Neuronal stem cell (in vitro differentiated cells): ENCODE data around the gene CALM1.
A peak's percentile ranks its signal among the peaks of the same experiment; 100 is the strongest.

Experiments used
- DNase-seq: peaks from one replicate; pipeline ENCODE4 v3.0.0-alpha.2; 2013; ENCODE audit warnings: low spot score
- H2AFZ ChIP-seq: one replicate; pipeline ENCODE4 v1.6.1; 2013; ENCODE audit warnings: mild to moderate bottlenecking, low read length, inconsistent platforms
- H2AK5ac ChIP-seq: 2 replicates; pipeline ENCODE4 v1.6.1; 2013; ENCODE audit warnings: low read depth, mild to moderate bottlenecking, inconsistent platforms, low read length, moderate library complexity, mixed read lengths
- H2BK120ac ChIP-seq: 2 replicates; pipeline ENCODE4 v1.6.1; 2013; ENCODE audit warnings: low read depth, mild to moderate bottlenecking, inconsistent platforms, low read length, moderate library complexity, mixed read lengths
- H2BK12ac ChIP-seq: one replicate; pipeline ENCODE4 v1.6.1; 2013; ENCODE audit warnings: low read length, inconsistent platforms
- H2BK15ac ChIP-seq: 2 replicates; pipeline ENCODE4 v1.6.1; 2013; ENCODE audit warnings: mild to moderate bottlenecking, low read length, inconsistent platforms, mixed read lengths
- H2BK5ac ChIP-seq: one replicate; pipeline ENCODE4 v1.6.1; 2013; ENCODE audit warnings: inconsistent platforms, mild to moderate bottlenecking, low read length, moderate library complexity
- H3K14ac ChIP-seq: one replicate; pipeline ENCODE4 v1.6.1; 2013; ENCODE audit warnings: low read length, inconsistent platforms
- H3K18ac ChIP-seq: 2 replicates; pipeline ENCODE4 v1.6.1; 2013; ENCODE audit warnings: low read length, inconsistent platforms
- H3K23ac ChIP-seq: 2 replicates; pipeline ENCODE4 v1.6.1; 2013; ENCODE audit warnings: low read depth, mild to moderate bottlenecking, mixed read lengths, low read length, inconsistent platforms; ENCODE audit not compliant: poor library complexity
- H3K27ac ChIP-seq: replicated peaks from 3 replicates; pipeline ENCODE4 v1.5.1; 2013; ENCODE audit warnings: low read length, inconsistent platforms
- H3K27me3 ChIP-seq, 3 experiments: 2 replicates each; pipeline ENCODE4 v1.6.1; 2013; ENCODE audit warnings: low read length in 3 of 3, mild to moderate bottlenecking in 2 of 3, inconsistent platforms in 1 of 3, low read depth in 1 of 3, mixed read lengths in 1 of 3, moderate library complexity in 1 of 3; ENCODE audit not compliant: control insufficient read depth in 3 of 3, insufficient read depth in 3 of 3
- H3K36me3 ChIP-seq, 2 donors: replicated peaks in 1 of 2; 2 replicates each; pipeline ENCODE4 v1.6.1; 2013; ENCODE audit warnings: low read length in 2 of 2; ENCODE audit not compliant: control insufficient read depth in 2 of 2, insufficient read depth in 2 of 2
- H3K4ac ChIP-seq: 2 replicates; pipeline ENCODE4 v1.6.1; 2013; ENCODE audit warnings: inconsistent platforms, mild to moderate bottlenecking, low read length, moderate library complexity
- H3K4me1 ChIP-seq, 2 donors: 1 replicate in 1 of 2; 2 replicates in 1 of 2; pipeline ENCODE4 v1.6.1; 2013; ENCODE audit warnings: low read length in 2 of 2, low read depth in 1 of 2; ENCODE audit not compliant: control insufficient read depth in 2 of 2, insufficient read depth in 1 of 2
- H3K4me2 ChIP-seq: one replicate; pipeline ENCODE4 v1.6.1; 2013; ENCODE audit warnings: mild to moderate bottlenecking, low read length, inconsistent platforms; ENCODE audit not compliant: insufficient read depth, poor library complexity, severe bottlenecking
- H3K4me3 ChIP-seq, 2 donors: 2 replicates each; pipeline ENCODE4 v1.5.1; 2013; ENCODE audit warnings: low read length in 2 of 2, mild to moderate bottlenecking in 2 of 2, inconsistent platforms in 1 of 2, moderate library complexity in 1 of 2
- H3K79me1 ChIP-seq: one replicate; pipeline ENCODE4 v1.6.1; 2013; ENCODE audit warnings: low read depth, mild to moderate bottlenecking, inconsistent platforms, low read length, moderate library complexity
- H3K9ac ChIP-seq: one replicate; pipeline ENCODE4 v1.6.1; 2013; ENCODE audit warnings: mild to moderate bottlenecking, low read depth, low read length, inconsistent platforms; ENCODE audit not compliant: poor library complexity
- H3K9me3 ChIP-seq, 2 donors: replicated peaks in 1 of 2; 2 replicates each; pipeline versions ENCODE3 to v1.6.1; 2013; ENCODE audit warnings: low read length in 2 of 2, mild to moderate bottlenecking in 2 of 2, inconsistent platforms in 1 of 2, low read depth in 1 of 2, mixed read lengths in 1 of 2, moderate library complexity in 1 of 2; ENCODE audit not compliant: control insufficient read depth in 2 of 2, insufficient read depth in 1 of 2
- H4K8ac ChIP-seq: one replicate; pipeline ENCODE4 v1.6.1; 2013; ENCODE audit warnings: low read depth, mild to moderate bottlenecking, inconsistent platforms, low read length, moderate library complexity
- H4K91ac ChIP-seq: one replicate; pipeline ENCODE4 v1.6.1; 2013; ENCODE audit warnings: low read length, low read depth, mild to moderate bottlenecking, inconsistent platforms; ENCODE audit not compliant: poor library complexity
- WGBS, 2 donors: extraction: QIAGEN DNeasy Blood & Tissue Kit; methylation state at CpG; one replicate each; pipeline ENCODE4 v1.1.7; 2013; ENCODE audit warnings: missing lambda C conversion rate in 2 of 2, mixed read lengths in 1 of 2; ENCODE audit not compliant: insufficient read length in 2 of 2, insufficient replicate concordance in 1 of 2; ENCODE audit errors: extremely low coverage in 2 of 2; 5-methylcytosine and 5-hydroxymethylcytosine counted together

Gene CALM1

GRCh38 chr14:90444077-90444696 lies 47.4 kb downstream of the CALM1 start:
- DNase-seq = no peak
- H3K14ac ChIP-seq = no peak overlapping the region
- no peak overlapping the region for H3K4me3 ChIP-seq
- H3K4me1 ChIP-seq = peaks cover 10 to 13% of the 10 kb centered on the region in 2 donors
- H4K8ac ChIP-seq = no peak overlapping the region
- peaks cover 4 to 7% of the 10 kb centered on the region in 2 donors for H3K9me3 ChIP-seq
- H3K79me1 ChIP-seq = no peaks in the 10 kb centered on the region
- no peak overlapping the region for H2BK120ac ChIP-seq
- H3K4me2 ChIP-seq = no peak overlapping the region
- no peak overlapping the region for H2BK5ac ChIP-seq
- H2BK12ac ChIP-seq = no peak overlapping the region
- no peak overlapping the region for H3K27ac ChIP-seq
- H4K91ac ChIP-seq = no peak overlapping the region
- no peak overlapping the region for H3K23ac ChIP-seq
- H3K36me3 ChIP-seq = no peaks in the 10 kb centered on the region
- H2BK15ac ChIP-seq = no peak overlapping the region
- H2AK5ac ChIP-seq = no peak overlapping the region
- H3K9ac ChIP-seq = no peak overlapping the region
- peak overlapping the region; percentile 13 for H3K18ac ChIP-seq
- H3K4ac ChIP-seq = no peak overlapping the region
- no peaks in the 10 kb centered on the region for H3K27me3 ChIP-seq
- no CpG with 5 or more reads among the region's 6 CpGs for WGBS, 2 donors
- no peak overlapping the region for H2AFZ ChIP-seq

GRCh38 chr14:90445011-90445410 lies 48.2 kb downstream of the CALM1 start:
- no peak for DNase-seq
- no peak overlapping the region for H2BK120ac ChIP-seq
- no peaks in the 10 kb centered on the region for H3K79me1 ChIP-seq
- H2BK5ac ChIP-seq = no peak overlapping the region
- no peak overlapping the region for H2BK12ac ChIP-seq
- no peaks in the 10 kb centered on the region for H3K36me3 ChIP-seq
- H3K9me3 ChIP-seq = peaks cover 4 to 7% of the 10 kb centered on the region in 2 donors
- no peak overlapping the region for H3K4me3 ChIP-seq
- WGBS, 2 donors = no CpG with 5 or more reads among the region's 4 CpGs
- H2AFZ ChIP-seq = no peak overlapping the region
- no peak overlapping the region for H3K23ac ChIP-seq
- H4K91ac ChIP-seq = no peak overlapping the region
- H2BK15ac ChIP-seq = no peak overlapping the region
- no peak overlapping the region for H3K4ac ChIP-seq
- no peak overlapping the region for H4K8ac ChIP-seq
- H3K18ac ChIP-seq = no peak overlapping the region
- no peak overlapping the region for H3K14ac ChIP-seq
- no peak overlapping the region for H3K27ac ChIP-seq
- no peak overlapping the region for H3K9ac ChIP-seq
- no peak overlapping the region for H2AK5ac ChIP-seq
- H3K4me1 ChIP-seq = peaks cover 6 to 7% of the 10 kb centered on the region in 2 donors
- H3K27me3 ChIP-seq = no peaks in the 10 kb centered on the region
- H3K4me2 ChIP-seq = no peak overlapping the region

GRCh38 chr14:90446405-90446804 lies 49.6 kb downstream of the CALM1 start:
- no peak overlapping the region for H3K9ac ChIP-seq
- H2BK12ac ChIP-seq = no peak overlapping the region
- H3K27ac ChIP-seq = no peak overlapping the region
- H2BK15ac ChIP-seq = no peak overlapping the region
- no peak overlapping the region for H3K23ac ChIP-seq
- DNase-seq = no peak
- no peaks in the 10 kb centered on the region for H3K27me3 ChIP-seq
- H3K4me3 ChIP-seq = no peak overlapping the region
- H3K14ac ChIP-seq = no peak overlapping the region
- no peak overlapping the region for H2AK5ac ChIP-seq
- no peaks in the 10 kb centered on the region for H3K36me3 ChIP-seq
- H2AFZ ChIP-seq = no peak overlapping the region
- H4K91ac ChIP-seq = no peak overlapping the region
- no peak overlapping the region for H3K4ac ChIP-seq
- H2BK120ac ChIP-seq = no peak overlapping the region
- no peaks in the 10 kb centered on the region for H3K4me1 ChIP-seq
- no peak overlapping the region for H3K18ac ChIP-seq
- H3K79me1 ChIP-seq = no peaks in the 10 kb centered on the region
- peaks cover 4 to 7% of the 10 kb centered on the region in 2 donors for H3K9me3 ChIP-seq
- H2BK5ac ChIP-seq = no peak overlapping the region
- H3K4me2 ChIP-seq = no peak overlapping the region
- no CpG with 5 or more reads among the region's 4 CpGs for WGBS, 2 donors
- H4K8ac ChIP-seq = no peak overlapping the region

- no CpG with 5 or more reads among the region's 9 CpGs for WGBS, 2 donors
- Histone ChIP-seq H4K8ac (no peak overlapping the region), H3K4me3 (no peak overlapping the region), H3K23ac (no peak overlapping the region), H2AK5ac (no peak overlapping the region), H2BK12ac (no peak overlapping the region), H3K4me2 (no peak overlapping the region), H3K27me3 (no peaks in the 10 kb centered on the region), H3K27ac (no peak overlapping the region), H3K36me3 (no peaks in the 10 kb centered on the region), H2BK15ac (no peak overlapping the region), H3K4me1 (no peaks in the 10 kb centered on the region), H3K9me3 (peaks cover 4 to 7% of the 10 kb centered on the region in 2 donors), H3K18ac (no peak overlapping the region), H2AFZ (no peak overlapping the region), H3K14ac (no peak overlapping the region), H3K79me1 (no peaks in the 10 kb centered on the region), H3K9ac (no peak overlapping the region), H4K91ac (no peak overlapping the region), H2BK120ac (no peak overlapping the region), H2BK5ac (no peak overlapping the region), H3K4ac (no peak overlapping the region)
- no peak for DNase-seq
Measured at GRCh38 chr14:90447720-90448497, 51.1 kb downstream of the CALM1 start.
